H1 (cell line): Measurements from ENCODE around the gene SOCS6. TPM values are rescaled to one million over a fixed set of nuclear protein-coding genes. Genes with fewer than 3 reads are reported as not detected.

Experiments
- CTCF ChIA-PET: fragments of 300-600 bp; sonication (Branson Sonifier 250); formaldehyde crosslinking; loops from one replicate; lab custom pipeline; 2021; ENCODE audit not compliant: partially characterized antibody; lab: Charles Lee
- POLR2A ChIA-PET: fragments of 300-600 bp; sonication (Branson Sonifier 250); formaldehyde crosslinking; loops from one replicate; lab custom pipeline; 2021; ENCODE audit warnings: inconsistent platforms; ENCODE audit not compliant: partially characterized antibody; lab: Charles Lee
- DNase-seq, 2 experiments: peaks; one replicate each; pipeline versions ENCODE4 v3.0.0 to v3.0.0-alpha.2; 2010 to 2022; ENCODE audit warnings: low spot score in 2 of 2, low read depth in 1 of 2, mixed read lengths in 1 of 2
- FAIRE-seq: peaks from 2 replicates; lab custom pipeline; 2011; peaks lifted over from hg19 to GRCh38; lab: Jason Lieb, UNC
- H2AFZ ChIP-seq: 2 replicates; pipeline ENCODE4 v1.8.1; 2012; ENCODE audit warnings: low read length, inconsistent platforms
- H2AK5ac ChIP-seq: 2 replicates; pipeline ENCODE4 v1.6.1; 2013; ENCODE audit warnings: low read depth, low read length
- H2BK120ac ChIP-seq: replicated peaks from 2 replicates; pipeline ENCODE3; 2013; ENCODE audit warnings: low read depth, low read length, inconsistent platforms
- H2BK12ac ChIP-seq: 2 replicates; pipeline ENCODE4 v1.6.1; 2013; ENCODE audit warnings: low read depth, low read length
- H2BK15ac ChIP-seq: 2 replicates; pipeline ENCODE4 v1.6.1; 2013; ENCODE audit warnings: low read length
- H2BK20ac ChIP-seq: 2 replicates; pipeline ENCODE4 v1.6.1; 2013; ENCODE audit warnings: low read length
- H2BK5ac ChIP-seq: 2 replicates; pipeline ENCODE4 v1.6.1; 2013; ENCODE audit warnings: low read depth, low read length
- H3K14ac ChIP-seq: 2 replicates; pipeline ENCODE4 v1.6.1; 2013; ENCODE audit warnings: inconsistent platforms; ENCODE audit not compliant: insufficient read length
- H3K18ac ChIP-seq: 2 replicates; pipeline ENCODE4 v1.6.1; 2013; ENCODE audit warnings: low read length; ENCODE audit errors: extremely low read depth
- H3K23ac ChIP-seq: 2 replicates; pipeline ENCODE4 v1.6.1; 2013; ENCODE audit warnings: inconsistent platforms; ENCODE audit not compliant: insufficient read length
- H3K23me2 ChIP-seq: 2 replicates; pipeline ENCODE4 v1.6.1; 2013; ENCODE audit warnings: low read depth, low read length
- H3K27ac ChIP-seq: 2 replicates; pipeline ENCODE4 v1.6.1; 2011; ENCODE audit warnings: low read depth, low read length, inconsistent platforms
- H3K27me3 ChIP-seq, 4 experiments: replicated peaks in 1 of 4; 1 replicate in 1 of 4; 2 replicates in 3 of 4; pipeline versions ENCODE4 v1.6.1 to v1.8.1; 2011 to 2013; ENCODE audit warnings: low read length in 3 of 4, mild to moderate bottlenecking in 3 of 4, inconsistent platforms in 2 of 4, mixed read lengths in 2 of 4, moderate library complexity in 1 of 4; ENCODE audit not compliant: control insufficient read depth in 3 of 4, insufficient read depth in 3 of 4; ENCODE audit errors: extremely low read depth in 1 of 4
- H3K36me3 ChIP-seq, 4 experiments: 2 replicates each; pipeline versions ENCODE4 v1.6.1 to v1.8.1; 2011 to 2013; ENCODE audit warnings: mild to moderate bottlenecking in 4 of 4, low read length in 3 of 4, moderate library complexity in 2 of 4, control low read depth in 1 of 4, inconsistent platforms in 1 of 4; ENCODE audit not compliant: insufficient read depth in 4 of 4, control insufficient read depth in 2 of 4
- H3K4ac ChIP-seq: replicated peaks from 2 replicates; pipeline ENCODE3; 2013; ENCODE audit warnings: low read length, low read depth, mixed read lengths, inconsistent platforms; ENCODE audit not compliant: insufficient read length
- H3K4me1 ChIP-seq, 4 experiments: replicated peaks in 1 of 4; 1 replicate in 1 of 4; 2 replicates in 3 of 4; pipeline versions ENCODE4 v1.6.1 to v1.8.1; 2011 to 2013; ENCODE audit warnings: low read length in 3 of 4, inconsistent platforms in 2 of 4, mixed read lengths in 1 of 4; ENCODE audit not compliant: insufficient read depth in 4 of 4, control insufficient read depth in 3 of 4
- H3K4me2 ChIP-seq, 2 experiments: 2 replicates each; pipeline versions ENCODE4 v1.6.1 to v1.8.1; 2011 to 2013; ENCODE audit warnings: low read depth in 2 of 2, low read length in 2 of 2, control low read depth in 1 of 2, inconsistent platforms in 1 of 2, mild to moderate bottlenecking in 1 of 2; ENCODE audit not compliant: insufficient read depth in 1 of 2
- H3K4me3 ChIP-seq, 4 experiments: fragments of 200-600, 300-600 bp in 1 of 4; sonication (generic), shearing (Covaris generic), sonication (Bioruptor Twin) in 1 of 4; 2 replicates each; pipeline versions ENCODE4 v1.5.1 to v1.8.1; 2011 to 2016; ENCODE audit warnings: low read length in 4 of 4, low read depth in 3 of 4, control low read depth in 2 of 4, inconsistent platforms in 2 of 4, mild to moderate bottlenecking in 2 of 4, mixed read lengths in 1 of 4, moderate library complexity in 1 of 4; ENCODE audit not compliant: insufficient read depth in 2 of 4; ENCODE audit errors: extremely low read depth in 1 of 4
- H3K56ac ChIP-seq: replicated peaks from 2 replicates; pipeline ENCODE3; 2013; ENCODE audit warnings: low read depth, mild to moderate bottlenecking, mixed read lengths, low read length, inconsistent platforms; ENCODE audit not compliant: insufficient read length
- H3K79me1 ChIP-seq: 2 replicates; pipeline ENCODE4 v1.6.1; 2013; ENCODE audit warnings: low read depth, low read length, control low read depth
- H3K79me2 ChIP-seq, 2 experiments: 2 replicates each; pipeline versions ENCODE4 v1.6.1 to v1.8.1; 2012 to 2013; ENCODE audit warnings: low read length in 2 of 2, mild to moderate bottlenecking in 2 of 2, inconsistent platforms in 1 of 2; ENCODE audit not compliant: insufficient read depth in 2 of 2, control insufficient read depth in 1 of 2
- H3K9ac ChIP-seq, 4 experiments: replicated peaks in 1 of 4; 1 replicate in 1 of 4; 2 replicates in 3 of 4; pipeline versions ENCODE4 v1.6.1 to v1.8.1; 2011 to 2013; ENCODE audit warnings: low read depth in 3 of 4, low read length in 3 of 4, control low read depth in 2 of 4, mild to moderate bottlenecking in 2 of 4, moderate library complexity in 2 of 4, inconsistent platforms in 1 of 4; ENCODE audit errors: extremely low read depth in 1 of 4
- H3K9me3 ChIP-seq, 2 experiments: 2 replicates each; pipeline versions ENCODE4 v1.6.1 to v1.8.1; 2012 to 2013; ENCODE audit warnings: mild to moderate bottlenecking in 2 of 2, moderate library complexity in 2 of 2, control low read depth in 1 of 2, inconsistent platforms in 1 of 2, low read depth in 1 of 2, low read length in 1 of 2, mixed read lengths in 1 of 2; ENCODE audit not compliant: insufficient read depth in 2 of 2
- H4K20me1 ChIP-seq, 2 experiments: replicated peaks in 1 of 2; 2 replicates each; pipeline versions ENCODE3 to v1.8.1; 2011 to 2013; ENCODE audit warnings: inconsistent platforms in 2 of 2, low read length in 2 of 2, mild to moderate bottlenecking in 1 of 2; ENCODE audit not compliant: insufficient read depth in 2 of 2, control insufficient read depth in 1 of 2
- H4K5ac ChIP-seq: 2 replicates; pipeline ENCODE4 v1.6.1; 2013; ENCODE audit warnings: low read length, low read depth, mixed read lengths, inconsistent platforms; ENCODE audit not compliant: insufficient read length
- H4K8ac ChIP-seq: 2 replicates; pipeline ENCODE4 v1.8.0; 2013; ENCODE audit warnings: mild to moderate bottlenecking, moderate library complexity, low read length, inconsistent platforms; ENCODE audit not compliant: insufficient read depth; ENCODE audit errors: extremely low read depth
- H4K91ac ChIP-seq: replicated peaks from 2 replicates; pipeline ENCODE3; 2013; ENCODE audit warnings: low read length, mixed read lengths, inconsistent platforms; ENCODE audit not compliant: insufficient read length
- FOSL1 ChIP-seq: IDR thresholded peaks from 2 replicates; pipeline ENCODE4 v1.6.1; 2011; ENCODE audit warnings: mild to moderate bottlenecking, low read depth, low read length, moderate library complexity; ENCODE audit not compliant: insufficient read depth
- JUN ChIP-seq: IDR thresholded peaks from 2 replicates; pipeline ENCODE4 v1.6.1; 2011; ENCODE audit warnings: low read depth, mild to moderate bottlenecking, improper control_type of control experiment, low read length
- POLR2AphosphoS5 ChIP-seq: IDR thresholded peaks from 2 replicates; pipeline ENCODE4 v1.6.1; 2011; ENCODE audit warnings: low read depth, low read length
- POU5F1 ChIP-seq: IDR thresholded peaks from 2 replicates; pipeline ENCODE4 v1.6.1; 2011; ENCODE audit warnings: low read depth, mild to moderate bottlenecking, low read length, moderate library complexity
- SP1 ChIP-seq: IDR thresholded peaks from 2 replicates; pipeline ENCODE4 v1.6.1; 2011; ENCODE audit warnings: low read depth, low read length
- SP2 ChIP-seq: IDR thresholded peaks from 2 replicates; pipeline ENCODE4 v1.6.1; 2012; ENCODE audit warnings: mild to moderate bottlenecking, low read length, inconsistent platforms
- TAF1 ChIP-seq: IDR thresholded peaks from 2 replicates; pipeline ENCODE4 v1.6.1; 2011; ENCODE audit warnings: mild to moderate bottlenecking, low read depth, low read length
- WGBS, 2 experiments: shearing (Covaris generic) in 1 of 2; methylation state at CpG; one replicate each; pipeline versions ENCODE4 v1.1.6 to v1.1.7; 2013 to 2015; ENCODE audit warnings: low lambda C conversion rate in 2 of 2, mixed read lengths in 2 of 2, inconsistent platforms in 1 of 2, low coverage in 1 of 2, missing lambda C conversion rate in 1 of 2; ENCODE audit not compliant: insufficient replicate concordance in 2 of 2, insufficient coverage in 1 of 2, insufficient read length in 1 of 2; ENCODE audit errors: extremely low coverage in 1 of 2, missing lambda C conversion rate in 1 of 2; 5-methylcytosine and 5-hydroxymethylcytosine counted together
- polyA plus RNA-seq, 7 experiments: library from polyadenylated mRNA; depleted of rRNA in 3 of 7; stranded (reverse) in 5 of 7; unstranded in 2 of 7; fragments of >200 nt in 5 of 7; fragments of 200-250 nt in 2 of 7; gene quantifications; 1 replicate in 5 of 7; 2 replicates in 1 of 7; 4 replicates in 1 of 7; pipeline versions ENCODE4 v1.2.1 to v1.2.3, GENCODE V29; 2011 to 2013; ENCODE audit warnings: missing spikeins in 2 of 7, mixed read lengths in 2 of 7
- total RNA-seq: library from RNA; stranded (reverse); fragmentation: NEBNext Ultra II Directional; extraction: Animal tissue kit (Norgen Biotek cat#: 25700); gene quantifications from 2 replicates; pipeline ENCODE4 v1.2.1, GENCODE V29; 2021

Gene SOCS6
- total and polyA plus RNA-seq, 2 of the 8 experiments (the other 6 are each of a cell fraction or from before 2014, with no cell fraction given): 9.1 to 22.9 TPM

DNA sequence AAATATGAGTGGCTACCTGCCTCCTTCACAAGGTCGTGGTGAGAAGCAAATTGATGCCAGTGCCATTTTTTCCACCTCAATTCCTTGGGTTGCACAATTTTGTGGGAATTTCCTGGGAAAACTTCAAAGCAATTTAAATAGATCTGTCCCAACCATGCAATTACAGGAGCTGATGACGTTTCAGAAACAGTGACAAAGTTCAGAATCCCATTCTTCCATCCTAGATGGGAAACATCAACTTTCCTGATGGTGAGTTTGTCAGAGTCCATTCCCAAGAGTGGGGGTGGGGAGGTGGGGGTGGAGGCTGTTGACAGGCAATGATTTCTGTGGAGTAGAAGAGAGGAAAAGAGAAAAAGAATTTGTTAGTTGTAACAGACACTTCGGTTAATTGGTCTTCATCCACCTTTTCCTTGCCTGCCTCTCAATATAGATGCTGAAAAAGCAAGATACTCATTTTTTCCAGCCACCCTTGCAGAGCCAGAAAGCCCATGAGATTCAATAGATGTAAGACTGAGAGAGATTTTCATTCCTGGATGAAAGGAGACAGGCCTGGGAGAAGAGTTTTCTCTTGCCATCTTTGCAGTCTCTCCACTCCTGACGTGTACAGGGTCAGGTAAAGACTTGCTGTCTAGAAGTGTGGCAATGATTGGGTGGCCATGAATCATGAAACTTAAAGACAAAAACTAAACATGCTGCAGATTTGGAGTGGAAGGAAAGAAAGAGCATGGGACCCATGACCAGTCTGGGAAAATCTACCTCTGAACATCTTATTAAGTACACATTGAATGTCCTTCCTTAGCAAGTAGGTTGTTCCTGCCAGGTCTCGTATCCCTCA, 47.3 kb downstream of the SOCS6 start:
- Histone ChIP-seq H3K79me2 (no peaks in the 10 kb centered on the region), H3K4me2 (no peak overlapping the region), H2BK5ac (no peak overlapping the region), H3K9ac (no peak overlapping the region), H3K4me3 (no peak overlapping the region), H4K91ac (no peak overlapping the region), H4K20me1 (no peaks in the 10 kb centered on the region), H2BK20ac (no peak overlapping the region), H2AFZ (no peak overlapping the region)
- DNase-seq (no peak), FAIRE-seq (no peak)
- POLR2A ChIA-PET: no interaction called here
- TF ChIP-seq SP1 (no peak), SP2 (no peak), POU5F1 (no peak), POLR2AphosphoS5 (no peak), FOSL1 (no peak), TAF1 (no peak), JUN (no peak)
- TF ChIP-seq, all 59 proteins: peak for 0
- Histone ChIP-seq H4K8ac (no peak overlapping the region), H2BK120ac (no peak overlapping the region), H3K23me2 (no peaks in the 10 kb centered on the region), H3K23ac (no peak overlapping the region), H3K36me3 (0 out of 8 replicates have a peak, but pooled peaks cover 0 to 2% (median 0%) of the 10 kb centered on the region in 4 experiments), H2AK5ac (no peak overlapping the region), H3K4me1 (peaks cover 0 to 3% (median 1%) of the 10 kb centered on the region in 4 experiments; a peak in 2 of 7 replicates), H2BK15ac (no peak overlapping the region), H4K5ac (no peak overlapping the region), H3K4ac (no peak overlapping the region), H2BK12ac (no peak overlapping the region), H3K56ac (no peak overlapping the region), H3K79me1 (no peaks in the 10 kb centered on the region), H3K9me3 (peaks cover 4 to 5% of the 10 kb centered on the region in 2 experiments; a peak in 3 of 4 replicates), H3K27ac (no peak overlapping the region), H3K27me3 (no peaks in the 10 kb centered on the region), H3K18ac (no peak overlapping the region), H3K14ac (no peak overlapping the region)
- CTCF ChIA-PET: interaction anchor here (1.9 kb wide), 1 partner anchor 37 kb away, joined by 6 read pairs; no protein-coding TSS in a partner anchor
- WGBS, 2 experiments: 87% methylated on average over 5 of the region's 5 CpGs; no CpG with 5 or more reads in 1 of the 2 experiments
